Activated naive CD4-positive, alpha-beta T cell treated with anti-CD3 and anti-CD28 coated beads, Interleukin-2, amount 50 U/mL, for 16 hours (primary cell): ENCODE data around the gene HNRNPLL.
"Not testable (repeated sequence)": the region's sequence is repeated elsewhere in the genome, so short reads cannot be mapped to it uniquely, and the experiment has no call there.

Source experiments
- DNase-seq: peaks from one replicate; pipeline ENCODE4 v3.0.0-alpha.2; 2020

The HNRNPLL gene

DNA sequence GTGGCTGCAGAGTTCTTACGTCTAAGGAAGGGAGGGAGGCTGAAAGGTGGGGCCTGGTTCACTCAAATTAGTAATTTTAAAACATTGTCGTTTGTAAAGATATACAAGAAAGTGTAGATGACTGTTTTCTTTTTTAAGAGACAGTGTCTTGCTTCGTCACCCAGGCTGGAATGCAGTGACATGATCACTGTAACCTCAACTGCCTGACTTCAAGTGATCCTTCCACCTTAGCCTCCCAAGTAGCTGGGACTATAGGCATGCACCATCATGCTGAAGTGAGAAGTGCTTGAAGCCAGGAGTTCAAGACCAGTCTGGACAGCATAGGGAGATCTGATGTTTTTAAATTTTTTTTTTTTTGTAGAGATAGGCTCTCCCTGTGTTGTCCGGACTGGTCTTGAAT lies 52.9 kb downstream of the HNRNPLL start:
- DNase-seq = no peak

- no peak for DNase-seq
These were observed 53.5 kb downstream of the HNRNPLL start for GRCh38 chr2:38549071-38549704.

DNA sequence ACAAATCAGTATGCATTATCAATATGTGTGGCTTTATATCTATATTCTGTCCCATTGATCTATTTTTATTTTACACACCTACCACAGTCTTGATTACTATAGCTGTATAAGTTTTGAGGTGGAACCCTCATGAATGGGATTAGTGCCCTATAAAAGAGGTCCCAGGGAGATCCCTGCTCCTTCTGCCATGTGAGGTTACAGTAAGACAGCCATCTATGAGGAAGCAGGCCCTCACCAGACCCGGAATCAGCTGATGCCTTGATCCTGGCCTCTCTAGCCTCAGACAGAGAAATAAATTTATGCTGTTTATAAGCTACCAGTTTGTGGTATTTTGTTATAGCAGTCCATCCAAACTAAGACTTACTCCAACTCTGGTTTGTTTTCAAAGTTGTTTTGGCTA lies 54.9 kb downstream of the HNRNPLL start:
- no peak for DNase-seq

DNA sequence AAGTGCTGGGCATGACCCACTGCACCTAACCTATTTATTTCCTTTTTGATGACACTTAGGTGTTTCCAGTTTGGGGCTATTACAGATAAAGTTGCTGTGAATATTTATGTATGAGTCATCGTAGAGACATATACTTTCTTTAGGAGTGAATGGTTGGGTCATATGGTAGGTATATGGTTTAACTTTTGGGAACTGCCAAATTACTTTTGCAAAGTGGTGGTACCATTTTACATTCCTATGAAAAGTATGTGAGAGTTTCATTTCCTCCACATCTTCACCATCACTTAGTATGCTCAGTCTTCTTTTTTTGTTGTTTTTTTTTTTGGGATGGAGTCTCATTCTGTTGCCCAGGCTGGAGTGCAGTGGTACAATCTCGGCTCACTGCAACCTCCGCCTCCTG lies 56.1 kb downstream of the HNRNPLL start:
- DNase-seq = no peak

- no peak for DNase-seq
These were observed 56.7 kb downstream of the HNRNPLL start for GRCh38 chr2:38546064-38546463.

DNA sequence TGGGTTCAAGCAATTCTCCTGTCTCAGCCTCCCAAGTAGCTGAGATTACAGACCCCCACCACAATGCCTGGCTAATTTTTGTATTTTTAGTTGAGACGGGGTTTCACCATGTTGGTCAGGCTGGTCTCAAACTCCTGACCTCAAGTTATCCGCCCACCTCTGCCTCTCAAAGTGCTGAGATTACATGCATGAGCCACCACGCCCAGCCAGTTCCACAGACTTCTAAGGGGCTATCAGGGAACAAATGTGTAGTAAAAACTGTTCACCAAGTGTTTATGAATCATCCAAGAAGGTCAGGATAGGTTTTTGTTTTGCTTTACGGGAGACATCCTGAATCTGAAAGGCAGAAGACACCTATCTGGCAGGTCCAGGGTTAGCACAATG lies 60.5 kb downstream of the HNRNPLL start:
- DNase-seq = not testable (repeated sequence)

DNA sequence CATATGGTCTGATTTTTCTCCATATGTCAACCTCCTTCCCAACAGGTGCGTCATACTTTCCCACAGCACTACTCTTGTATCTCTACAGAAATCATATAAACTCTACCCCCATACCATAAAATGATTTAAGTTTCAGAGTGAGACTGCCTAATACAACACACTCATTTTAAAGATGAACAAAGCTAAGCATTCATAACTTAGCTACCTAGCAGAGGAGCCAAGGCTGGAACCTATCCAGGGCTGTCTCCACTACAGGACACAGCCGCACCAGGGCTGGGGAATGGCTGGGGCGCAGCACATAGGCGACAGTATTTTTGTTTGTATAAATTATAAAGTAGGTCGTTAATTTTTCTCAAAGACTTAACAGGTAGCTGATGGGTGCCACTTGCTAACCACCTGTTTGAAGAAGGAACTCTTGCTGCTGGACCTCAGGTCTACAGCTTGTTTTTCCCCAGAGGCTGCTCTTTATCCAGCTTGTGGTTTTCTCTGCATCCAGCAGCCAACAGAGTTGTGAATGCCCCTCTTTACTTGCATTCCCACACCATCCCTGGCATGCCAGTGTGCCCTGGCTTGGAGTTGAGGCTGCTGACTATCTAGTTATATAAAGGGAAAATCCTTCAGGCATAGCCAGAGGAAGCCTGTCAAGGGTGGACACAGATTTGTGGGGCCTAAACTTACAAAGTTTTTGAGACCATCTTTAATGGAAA lies 62.0 kb downstream of the HNRNPLL start:
- DNase-seq = no peak

DNA sequence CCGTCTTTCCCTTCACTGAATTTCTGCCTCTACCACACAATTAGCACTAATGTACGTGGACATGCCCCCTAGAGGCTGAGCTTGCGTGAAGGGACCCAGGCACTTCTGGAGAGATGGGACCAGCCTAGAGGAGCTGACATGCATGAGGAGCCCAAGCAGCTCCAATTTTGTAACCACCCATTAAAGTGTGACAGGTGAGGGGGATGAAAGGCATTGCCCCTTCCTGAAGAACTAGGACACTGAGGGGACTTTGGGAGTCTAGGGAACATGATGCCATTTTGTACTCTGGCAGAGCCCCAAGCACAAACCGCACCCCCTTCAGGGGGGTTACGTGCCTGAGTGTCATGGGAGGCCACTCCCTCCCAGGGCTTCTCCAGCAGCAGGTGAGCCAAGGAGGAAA lies 63.6 kb downstream of the HNRNPLL start:
- no peak for DNase-seq

GRCh38 chr2:38537937-38538525 lies 64.7 kb downstream of the HNRNPLL start:
- no peak for DNase-seq

DNA sequence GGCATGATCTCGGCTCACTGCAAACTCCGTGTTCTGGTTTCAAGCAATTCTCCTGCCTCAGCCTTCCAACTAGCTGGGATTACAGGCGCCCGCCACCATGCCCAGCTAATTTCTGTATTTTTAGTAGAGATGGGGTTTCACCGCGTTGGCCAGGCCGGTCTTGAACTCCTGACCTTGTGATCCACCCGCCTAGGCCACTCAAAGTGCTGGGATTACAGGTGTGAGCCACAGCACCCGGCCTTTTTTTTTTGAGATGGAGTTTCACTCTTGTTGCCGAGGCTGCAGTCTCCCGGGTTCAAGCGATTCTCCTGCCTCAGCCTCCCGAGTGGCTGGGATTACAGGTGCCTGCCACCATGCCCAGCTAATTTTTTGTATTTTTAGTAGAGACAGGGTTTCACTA lies 65.4 kb downstream of the HNRNPLL start:
- DNase-seq = not testable (repeated sequence)

- DNase-seq = peak; percentile 82
These were observed 66.8 kb downstream of the HNRNPLL start for GRCh38 chr2:38535744-38536506.

DNA sequence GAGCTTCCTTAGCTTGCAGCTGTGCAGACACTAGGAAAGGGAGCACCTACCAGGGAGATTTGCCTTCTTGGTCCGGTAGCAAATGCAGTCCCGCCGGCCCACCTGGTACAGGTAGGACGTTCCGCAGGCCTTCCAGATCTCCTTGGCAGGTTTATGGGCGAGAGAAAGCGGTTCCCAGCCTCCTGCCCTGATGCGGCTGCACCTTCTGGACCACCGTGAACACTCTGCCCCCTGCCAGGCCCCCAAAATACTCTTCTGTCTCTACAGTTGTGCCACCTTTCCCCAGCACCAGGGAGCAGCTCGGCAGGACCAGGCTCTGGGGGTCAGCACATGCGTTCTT lies 67.4 kb downstream of the HNRNPLL start:
- DNase-seq = no peak

DNA sequence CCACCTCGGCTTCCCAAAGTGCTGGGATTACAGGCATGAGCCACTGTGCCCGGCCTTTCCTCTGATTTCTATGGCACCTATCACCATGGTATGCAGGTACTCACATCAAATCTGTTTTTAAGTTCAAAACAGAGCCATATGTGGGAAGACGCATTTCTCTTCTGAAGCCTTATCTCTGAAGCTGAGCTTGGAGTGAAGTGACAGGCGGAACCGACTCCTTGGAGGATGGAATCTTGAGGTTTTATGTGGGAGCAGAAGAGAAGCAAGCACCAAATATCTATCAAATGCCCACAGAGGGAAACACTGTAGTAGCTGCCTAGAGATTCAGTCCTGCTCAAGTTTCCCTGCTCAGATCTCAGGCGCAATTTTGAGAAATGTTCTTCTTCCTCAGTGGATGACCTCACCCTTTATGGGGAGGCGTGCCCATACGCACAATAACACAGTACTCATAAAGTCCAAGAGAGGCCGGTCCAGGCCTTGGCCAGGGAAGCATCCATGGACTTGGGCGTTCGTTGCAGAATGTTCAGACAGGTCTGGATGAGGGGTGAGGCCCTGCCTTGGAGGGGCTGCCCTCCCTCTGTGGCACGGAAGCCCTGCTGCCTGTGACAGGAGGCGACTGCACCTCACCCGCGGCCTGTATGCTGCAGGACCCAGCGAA lies 67.9 kb downstream of the HNRNPLL start:
- no peak for DNase-seq

DNA sequence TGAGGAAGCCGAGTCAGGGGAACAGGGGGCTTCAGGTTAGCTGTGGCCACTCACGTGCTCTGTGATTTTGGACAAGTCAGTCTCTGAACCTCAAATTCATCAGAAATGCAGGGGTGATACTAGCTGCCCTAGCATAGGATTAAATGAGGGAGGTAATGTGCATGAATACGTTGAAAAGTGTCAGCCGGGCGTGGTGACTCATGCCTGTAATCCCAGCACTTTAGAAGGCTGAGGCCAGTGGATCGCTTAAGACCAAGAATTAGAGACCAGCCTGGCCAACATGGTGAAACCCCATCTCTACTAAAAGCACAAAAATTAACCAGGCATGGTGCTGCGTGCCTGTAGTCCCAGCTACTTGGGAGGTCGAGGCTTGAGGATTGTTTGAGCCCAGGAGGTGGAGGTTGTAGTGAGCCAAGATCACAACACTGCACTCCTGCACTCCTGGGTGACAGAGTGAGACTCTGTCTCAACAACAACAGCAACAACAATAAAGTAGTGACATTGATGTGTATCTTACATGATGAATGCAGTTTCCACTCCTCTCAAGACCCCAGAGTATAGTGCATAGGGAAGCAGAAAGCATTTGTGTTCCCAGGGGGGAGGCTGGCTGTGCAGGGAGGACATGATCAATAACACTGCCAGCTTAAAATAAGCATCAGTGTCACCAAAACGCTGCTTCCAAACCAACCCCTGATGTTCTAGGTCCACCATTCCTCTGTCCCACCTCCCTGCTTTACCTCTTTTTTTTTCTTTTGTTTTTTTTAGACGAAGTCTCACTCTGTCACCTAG lies 68.8 kb downstream of the HNRNPLL start:
- no peak for DNase-seq

DNA sequence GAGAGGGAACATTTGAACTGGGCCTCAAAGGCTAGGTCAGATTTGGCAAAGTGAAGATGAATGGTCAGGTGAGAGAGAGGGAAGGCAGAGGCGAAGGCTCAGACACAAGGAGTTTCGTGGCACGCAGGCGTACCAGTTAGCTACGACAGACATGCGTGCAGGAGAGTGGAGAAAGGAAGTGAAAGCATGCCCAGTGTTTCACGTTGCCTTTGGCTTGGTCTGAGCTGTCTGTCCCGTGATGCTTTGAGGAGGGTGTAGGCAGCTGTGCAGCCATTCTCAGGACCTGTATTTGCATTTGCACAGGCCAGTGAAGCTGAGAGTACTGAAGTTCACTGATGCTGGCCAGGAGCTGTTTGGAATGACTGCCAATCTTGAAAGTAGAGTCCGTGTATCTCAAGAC lies 69.5 kb downstream of the HNRNPLL start:
- no peak for DNase-seq

- DNase-seq = no peak
These were observed 70.4 kb downstream of the HNRNPLL start for GRCh38 chr2:38532366-38532765.

DNA sequence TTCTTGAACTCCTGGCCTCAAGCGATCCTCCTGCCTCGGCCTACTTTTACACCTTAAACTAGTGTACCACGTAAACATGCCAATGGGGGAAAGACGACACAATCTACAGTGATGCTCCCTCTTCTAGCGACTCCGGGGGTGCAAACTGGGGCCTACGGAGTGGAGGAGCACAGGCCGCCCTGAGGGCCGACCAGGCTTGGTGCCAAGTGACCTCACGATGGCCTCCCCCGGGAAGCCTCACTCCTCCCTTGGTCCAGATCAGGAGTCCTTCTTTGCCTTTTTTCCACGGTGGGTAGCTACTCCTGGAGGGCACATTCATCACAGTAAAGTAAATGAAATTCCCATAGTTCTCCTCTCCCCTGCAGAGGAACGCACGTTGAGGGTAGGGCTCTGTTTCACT lies 73.5 kb downstream of the HNRNPLL start:
- no peak for DNase-seq

GRCh38 chr2:38528534-38528933 lies 74.2 kb downstream of the HNRNPLL start:
- DNase-seq = no peak

- DNase-seq = peak; percentile 35
These were observed 74.7 kb downstream of the HNRNPLL start for GRCh38 chr2:38528008-38528442.

DNA sequence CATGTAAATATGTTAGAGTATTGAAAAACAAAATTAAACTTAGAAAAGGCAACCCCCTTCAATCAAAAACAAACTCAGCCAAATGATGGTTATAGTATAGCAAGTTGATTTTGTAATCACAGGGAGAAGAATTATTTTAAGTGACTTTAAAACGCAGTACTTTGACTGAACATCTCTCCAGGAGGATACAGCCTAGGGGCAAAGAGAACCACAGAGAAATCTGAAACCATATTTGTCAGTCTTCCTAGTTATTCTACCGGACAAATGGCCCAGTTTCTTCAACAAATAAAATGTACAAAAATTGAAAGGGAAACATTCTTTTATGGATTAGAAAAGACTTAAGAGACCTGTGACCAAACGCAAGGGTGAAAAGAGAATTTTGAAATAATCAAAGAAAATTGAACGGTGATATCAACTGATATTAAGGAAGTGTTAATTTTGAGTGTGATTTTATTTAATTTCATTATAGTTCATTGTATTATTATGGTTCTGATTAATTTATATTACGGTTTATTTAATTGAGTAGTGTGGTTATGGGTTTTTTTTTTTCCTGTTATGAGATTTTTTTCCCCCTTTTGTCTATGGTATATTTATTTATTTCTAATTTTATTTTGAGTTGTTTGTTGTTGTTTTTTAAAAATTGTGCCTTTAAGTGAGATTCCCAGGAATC lies 75.3 kb downstream of the HNRNPLL start:
- DNase-seq = no peak

- no peak for DNase-seq
These were observed 76.5 kb downstream of the HNRNPLL start for GRCh38 chr2:38526195-38526594.

DNA sequence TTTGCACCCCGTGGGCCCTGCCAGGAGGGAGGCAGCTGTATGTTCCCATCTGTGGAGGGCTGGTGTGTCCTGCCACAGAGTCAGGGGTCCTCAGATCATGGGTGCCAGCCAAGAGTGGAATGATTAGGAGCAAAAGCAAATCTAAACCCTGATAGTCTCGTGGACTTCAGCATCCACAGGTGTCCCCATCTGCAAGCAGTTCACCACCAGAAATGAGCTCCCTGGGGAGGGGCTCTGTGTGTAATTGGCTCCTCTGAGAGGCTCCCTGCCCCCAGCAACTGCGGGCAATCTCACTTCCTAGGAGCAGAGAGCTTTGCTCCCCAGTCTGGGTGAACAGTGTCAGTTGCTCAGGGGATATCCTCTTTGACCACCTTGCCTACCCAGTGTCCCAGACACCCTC lies 78.1 kb downstream of the HNRNPLL start:
- no peak for DNase-seq
